ENCODE measurements around the gene TNFRSF18.
"Not testable (repeated sequence)": the region's sequence is repeated elsewhere in the genome, so short reads cannot be mapped to it uniquely, and the experiment has no call there.

Gene TNFRSF18

GRCh38 chr1:1196431-1197187, 9.8 kb downstream of the TNFRSF18 start:
- DNase-seq: no peak

DNA sequence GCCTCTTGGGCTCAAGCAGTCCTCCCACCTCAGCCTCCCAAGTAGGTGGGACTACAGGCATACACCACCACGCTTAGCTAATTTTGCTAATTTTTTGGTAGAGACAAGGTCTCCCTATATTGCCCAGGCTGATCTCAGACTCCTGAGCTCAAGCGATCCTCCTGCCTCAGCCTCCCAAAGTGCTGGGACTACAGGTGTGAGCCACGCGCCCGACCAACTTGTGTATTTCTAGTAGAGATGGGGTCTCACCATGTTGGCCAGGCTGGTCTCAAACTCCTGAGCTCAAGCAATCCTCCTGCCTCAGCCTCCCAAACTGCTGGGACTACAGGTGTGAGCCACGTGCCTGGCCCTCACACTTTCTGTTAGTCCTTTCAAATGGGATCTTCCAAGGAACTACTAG, 10.7 kb downstream of the TNFRSF18 start:
- DNase-seq: not testable (repeated sequence)

GRCh38 chr1:1194723-1195122, 11.7 kb downstream of the TNFRSF18 start:
- DNase-seq: no peak

DNA sequence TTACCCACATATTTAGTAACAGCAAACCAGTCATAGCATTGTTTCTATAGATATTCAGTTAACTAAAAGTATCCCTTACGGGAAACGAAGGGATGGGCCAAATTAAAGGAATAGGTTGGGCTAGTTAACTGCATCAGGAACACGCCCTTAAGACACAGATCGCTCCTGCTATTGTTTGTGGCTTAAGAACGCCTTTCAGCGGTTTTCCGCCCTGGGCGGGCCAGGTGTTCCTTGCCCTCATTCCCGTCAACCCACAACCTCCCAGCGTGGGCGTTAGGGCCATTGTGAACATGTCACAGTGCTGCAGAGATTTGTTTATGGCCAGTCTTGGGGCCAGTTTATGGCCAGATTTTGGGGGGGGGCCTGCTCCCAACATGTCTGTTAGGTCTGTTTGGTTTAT, 14.7 kb downstream of the TNFRSF18 start:
- no peak for DNase-seq

- no peak for DNase-seq
Measured at GRCh38 chr1:1189111-1189510, 17.3 kb downstream of the TNFRSF18 start.

DNA sequence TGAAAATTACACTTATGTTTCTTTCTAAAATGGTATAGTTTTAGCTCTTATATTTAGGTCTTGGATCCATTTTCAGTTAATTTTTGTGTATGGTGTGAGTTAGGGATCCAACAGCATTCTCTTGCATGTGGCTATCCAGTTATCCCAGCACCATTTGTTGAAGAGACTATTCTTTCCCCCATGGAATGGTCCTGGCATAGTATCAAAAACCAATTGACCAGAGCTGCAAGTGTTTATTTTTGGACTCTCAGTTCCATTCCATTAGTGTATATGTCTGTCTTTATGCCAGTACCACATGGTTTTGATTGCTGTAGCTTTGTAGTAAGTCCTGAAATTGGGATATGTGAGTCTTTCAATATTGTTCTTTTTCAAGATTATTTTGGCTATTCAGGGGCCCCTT, 18.5 kb downstream of the TNFRSF18 start:
- peak; percentile 16 for DNase-seq

DNA sequence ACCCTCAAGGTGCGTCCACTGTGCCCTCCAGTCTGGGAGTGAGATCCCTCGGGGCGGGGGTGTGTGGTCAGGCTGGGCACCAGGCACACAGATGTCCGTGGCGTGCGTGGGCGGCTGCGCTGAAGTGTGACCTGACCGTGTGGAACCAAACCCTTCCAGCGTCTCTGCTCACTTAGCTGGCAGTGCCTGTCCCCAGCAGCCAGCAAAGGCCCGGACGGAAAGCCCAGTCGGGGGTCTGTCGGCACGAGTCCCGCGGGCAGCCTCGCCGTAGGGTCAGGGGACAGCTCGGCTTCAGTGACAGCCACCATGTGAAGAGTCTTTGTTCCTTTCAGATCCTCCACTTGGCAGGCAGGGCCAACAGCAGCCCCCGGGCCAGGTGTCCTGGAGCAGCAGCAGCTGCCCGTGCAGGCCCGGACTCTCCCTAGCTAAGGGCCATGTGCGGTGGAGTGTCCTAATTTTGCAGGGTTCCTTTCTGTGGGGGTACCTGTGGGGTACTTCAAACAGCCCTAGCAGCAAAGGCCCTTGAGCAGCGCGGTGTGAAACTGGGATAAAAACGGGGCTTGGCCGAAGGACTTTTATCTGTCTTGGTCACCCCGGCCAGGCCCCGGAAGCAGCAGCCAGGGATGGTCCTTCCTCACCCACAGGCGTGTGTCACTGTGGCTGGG, 21.2 kb downstream of the TNFRSF18 start:
- no peak for DNase-seq

- DNase-seq: no peak
Measured at GRCh38 chr1:1183833-1184775, 22.3 kb downstream of the TNFRSF18 start.

DNA sequence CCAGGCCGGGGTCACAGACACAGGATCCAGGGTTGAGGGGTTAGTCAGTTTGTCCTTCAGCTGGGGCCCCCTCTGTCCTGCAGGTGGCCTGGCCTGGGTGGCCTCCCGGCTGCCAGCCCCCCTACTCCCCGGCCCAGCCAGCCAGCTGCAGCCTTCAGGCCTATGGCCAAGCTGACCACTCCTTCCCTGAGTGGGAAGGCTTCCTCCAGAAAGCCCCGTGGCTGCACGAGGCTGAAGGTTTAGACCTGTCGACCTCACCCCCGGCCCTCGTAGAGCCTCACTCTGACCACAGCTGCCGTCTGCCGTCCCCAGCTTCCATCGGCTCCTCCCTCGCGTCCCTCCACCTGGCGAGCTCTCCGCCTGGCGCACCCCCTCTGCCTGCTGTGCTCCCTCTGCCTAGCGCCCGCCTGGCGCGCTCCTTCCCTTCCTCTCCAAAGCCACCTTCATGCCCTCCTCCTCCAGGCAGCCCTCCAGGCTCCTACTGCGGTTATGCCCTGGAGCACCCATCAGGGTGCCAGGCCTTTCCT, 23.1 kb downstream of the TNFRSF18 start:
- DNase-seq: no peak

DNA sequence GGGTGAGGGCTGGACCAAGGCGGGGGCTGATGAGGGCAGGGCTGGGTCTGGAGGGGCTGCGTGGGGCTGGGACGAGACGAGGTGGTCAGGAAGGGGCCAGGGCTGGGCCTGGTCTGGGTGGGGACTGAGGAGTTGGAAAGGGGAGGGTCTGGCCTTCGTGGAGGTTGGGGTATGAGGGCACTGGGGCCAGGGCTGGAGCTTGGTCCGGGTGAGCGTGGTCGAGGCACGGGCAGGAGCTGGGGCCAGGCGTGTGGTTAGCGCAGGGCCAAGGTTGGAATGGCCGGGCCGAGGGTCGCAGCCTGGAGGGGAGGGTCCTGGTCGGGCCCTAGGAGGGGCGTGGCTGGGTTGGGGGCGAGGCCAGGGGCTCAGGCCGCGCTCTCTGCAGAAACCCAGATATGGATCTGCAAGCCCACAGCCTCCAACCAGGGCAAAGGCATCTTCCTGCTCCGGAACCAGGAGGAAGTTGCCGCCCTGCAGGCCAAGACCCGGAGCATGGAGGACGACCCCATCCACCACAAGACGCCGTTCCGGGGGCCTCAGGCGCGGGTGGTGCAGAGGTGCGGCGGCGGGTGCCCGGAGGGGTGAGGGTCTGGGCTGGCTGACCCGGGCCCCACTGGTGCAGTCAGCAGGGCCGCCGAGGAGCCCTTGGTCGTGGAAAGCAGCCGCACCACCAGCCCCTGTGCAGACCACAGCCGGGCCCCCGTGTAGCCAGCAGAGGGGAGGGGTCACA, 23.7 kb downstream of the TNFRSF18 start:
- DNase-seq: no peak

GRCh38 chr1:1181938-1182410, 24.4 kb downstream of the TNFRSF18 start:
- no peak for DNase-seq

DNA sequence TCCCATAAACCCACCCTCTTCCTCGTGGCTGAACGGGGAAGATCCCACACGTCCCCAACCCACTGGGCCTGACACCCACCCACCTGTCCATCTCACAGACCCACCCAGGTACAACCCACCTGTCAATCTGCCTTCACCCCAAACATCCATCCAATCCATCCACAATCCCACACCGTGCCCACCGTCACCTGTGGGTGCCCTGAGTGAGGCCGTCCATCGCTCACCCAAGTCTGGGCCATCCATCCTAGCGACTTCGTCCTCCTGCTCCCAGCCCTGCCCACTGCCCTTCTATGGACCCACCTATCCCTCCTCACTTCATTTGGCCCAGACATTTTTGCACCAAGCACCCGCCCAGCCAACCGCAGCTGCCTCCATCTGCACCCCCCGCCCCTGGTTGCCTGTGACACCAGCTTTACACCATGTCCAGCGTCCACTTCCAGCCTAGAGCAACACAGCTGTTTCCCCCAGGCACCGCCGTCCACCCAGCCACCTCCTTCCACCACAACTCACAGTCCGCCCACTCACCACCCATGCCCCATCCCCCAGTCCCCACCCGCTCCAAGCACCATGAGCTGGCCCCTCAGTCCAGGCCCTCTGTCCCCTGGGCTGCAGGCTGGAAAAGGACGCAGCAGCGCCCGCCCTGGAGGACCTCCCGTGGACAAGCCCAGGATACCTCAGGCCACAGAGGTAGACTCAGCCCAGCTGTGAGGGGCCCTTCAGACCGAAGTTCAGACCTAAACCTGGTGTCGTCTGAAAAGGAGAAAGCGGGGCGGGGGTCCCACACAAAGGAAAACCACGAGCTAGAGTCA, 25.1 kb downstream of the TNFRSF18 start:
- no peak for DNase-seq

- no peak for DNase-seq
Measured at GRCh38 chr1:1179983-1180861, 26.2 kb downstream of the TNFRSF18 start.

- DNase-seq: no peak
Measured at GRCh38 chr1:1179346-1179982, 26.9 kb downstream of the TNFRSF18 start.

DNA sequence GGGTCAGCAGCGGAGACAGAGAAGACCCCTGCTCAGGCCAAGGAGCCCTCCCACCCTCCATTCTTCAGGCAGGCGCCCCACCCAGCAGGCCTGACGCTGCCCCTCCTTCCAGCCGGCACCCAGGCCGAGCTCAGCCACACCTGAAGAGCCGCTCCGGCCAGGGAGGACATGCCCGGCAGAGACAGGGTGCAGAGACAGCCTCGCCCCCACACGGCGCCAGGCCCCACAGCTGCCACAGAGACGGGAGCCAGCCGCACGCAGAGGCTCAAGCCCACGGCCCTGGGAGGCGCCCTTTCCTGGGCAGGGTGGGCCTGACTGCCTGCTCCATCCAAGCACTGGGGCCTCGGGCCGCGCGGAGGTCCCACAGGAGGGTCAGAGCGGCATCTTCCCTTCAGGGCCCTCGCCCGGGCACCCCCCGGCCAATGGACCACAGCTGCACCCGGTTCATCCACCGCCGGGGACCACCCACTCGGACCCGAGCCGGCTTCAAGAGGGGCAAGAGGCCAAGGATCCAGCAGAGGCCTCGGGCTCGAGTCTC, 27.5 kb downstream of the TNFRSF18 start:
- DNase-seq: no peak

GRCh38 chr1:1177452-1178206, 28.8 kb downstream of the TNFRSF18 start:
- no peak for DNase-seq

- DNase-seq: no peak
Measured at GRCh38 chr1:1176931-1177330, 29.5 kb downstream of the TNFRSF18 start.

GRCh38 chr1:1176063-1176761, 30.2 kb downstream of the TNFRSF18 start:
- DNase-seq: not testable (repeated sequence)

All from fibroblast of skin of abdomen (primary cell).